A549 (cell line): ENCODE measurements around the gene NLK. TPM values are rescaled to one million over a fixed set of nuclear protein-coding genes. Genes with fewer than 3 reads are reported as not detected.
"Not testable (repeated sequence)": the region's sequence is repeated elsewhere in the genome, so short reads cannot be mapped to it uniquely, and the experiment has no call there.

Experiments used
- ATAC-seq, 2 experiments: fragments of 200-7000 bp in 1 of 2; fragments of >200 bp in 1 of 2; cut with Nextera tagmentation in 1 of 2; cut with Tn5 transposase in 1 of 2; 3 replicates each; pipeline versions ENCODE4 v1.8.0 to v1.9.1; 2018 to 2020; ENCODE audit warnings: mild to moderate bottlenecking in 1 of 2, moderate library complexity in 1 of 2
- CTCF ChIA-PET: fragments of 300-600 bp; sonication (Branson Sonifier 250); formaldehyde crosslinking; extraction: SDS; loops from one replicate; lab custom pipeline; 2021; ENCODE audit warnings: antibody characterized with exemption, inconsistent platforms; lab: Yijun Ruan, JAX
- POLR2A ChIA-PET: fragments of 350-600 bp; formaldehyde crosslinking; extraction: SDS; loops from one replicate; lab custom pipeline; 2021; ENCODE audit warnings: antibody characterized with exemption, inconsistent platforms; lab: Yijun Ruan, JAX
- DNase-seq, 2 experiments: peaks; one replicate each; pipeline versions ENCODE4 v3.0.0 to v3.0.0-alpha.2; 2011 to 2016; ENCODE audit warnings: low read depth in 1 of 2, low spot score in 1 of 2
- FAIRE-seq: peaks from 2 replicates; lab custom pipeline; 2011; peaks lifted over from hg19 to GRCh38; lab: Jason Lieb, UNC
- H3K27ac ChIP-seq, 2 experiments: fragments of >200 bp; sonication (Bioruptor Twin); formaldehyde crosslinking; 3 replicates each; pipeline ENCODE4 v1.5.1; 2016 to 2017
- H3K4me1 ChIP-seq: fragments of >200 bp; sonication (Bioruptor Twin); formaldehyde crosslinking; 3 replicates; pipeline ENCODE4 v1.6.1; 2016
- H3K4me2 ChIP-seq: fragments of >200 bp; sonication (Bioruptor Twin); formaldehyde crosslinking; 3 replicates; pipeline ENCODE4 v1.6.1; 2016
- H3K4me3 ChIP-seq: fragments of >200 bp; sonication (Bioruptor Twin); formaldehyde crosslinking; 3 replicates; pipeline ENCODE4 v1.5.1; 2016
- H3K9me3 ChIP-seq: fragments of >200 bp; sonication (Bioruptor Twin); formaldehyde crosslinking; 3 replicates; pipeline ENCODE4 v1.6.1; 2016
- BHLHE40 ChIP-seq: IDR thresholded peaks from 2 replicates; pipeline ENCODE4 v1.6.1; 2012; ENCODE audit warnings: low read depth, low read length, inconsistent platforms
- CBX2 ChIP-seq: fragments of 200-600 bp; sonication (generic); IDR thresholded peaks from 2 replicates; pipeline ENCODE4 v1.6.1; 2016; ENCODE audit warnings: low read depth, mild to moderate bottlenecking, borderline replicate concordance
- CBX8 ChIP-seq: fragments of 200-600 bp; sonication (generic); IDR thresholded peaks from 2 replicates; pipeline ENCODE4 v1.6.1; 2016
- CHD4 ChIP-seq: fragments of 200-600 bp; sonication (generic); IDR thresholded peaks from 2 replicates; pipeline ENCODE4 v1.6.1; 2016; ENCODE audit warnings: antibody characterized with exemption, mild to moderate bottlenecking, borderline replicate concordance
- EHF ChIP-seq: fragments of 250-450 bp; sonication (Bioruptor Pico); IDR thresholded peaks from 2 replicates; pipeline ENCODE4 v1.5.0; 2020; ENCODE audit warnings: mild to moderate bottlenecking
- EHMT2 ChIP-seq: fragments of 200-600 bp; sonication (generic); IDR thresholded peaks from 2 replicates; pipeline ENCODE4 v1.6.1; 2016; ENCODE audit warnings: antibody characterized with exemption, low read depth, mild to moderate bottlenecking, moderate library complexity
- FOSL2 ChIP-seq, 2 experiments: fragments of 450-650 bp in 1 of 2; fragments of >200 bp in 1 of 2; sonication (Bioruptor Twin) in 1 of 2; formaldehyde crosslinking; IDR thresholded peaks; 2 replicates each; pipeline versions ENCODE4 v1.5.0 to v1.6.1; 2016 to 2020; ENCODE audit warnings: mild to moderate bottlenecking in 1 of 2, moderate library complexity in 1 of 2
- FOXS1 ChIP-seq: fragments of 250-450 bp; sonication (Bioruptor Pico); IDR thresholded peaks from 2 replicates; pipeline ENCODE4 v1.5.0; 2020; ENCODE audit warnings: mild to moderate bottlenecking, moderate library complexity
- HDAC2 ChIP-seq: fragments of 200-600 bp; sonication (generic); IDR thresholded peaks from 2 replicates; pipeline ENCODE4 v1.6.1; 2016
- HOXB13 ChIP-seq: fragments of 250-450 bp; sonication (Bioruptor Pico); IDR thresholded peaks from 2 replicates; pipeline ENCODE4 v1.5.0; 2020; ENCODE audit warnings: low read depth, mild to moderate bottlenecking, moderate library complexity
- HOXB5 ChIP-seq: fragments of 250-450 bp; sonication (Bioruptor Pico); IDR thresholded peaks from 2 replicates; pipeline ENCODE4 v1.5.0; 2020; ENCODE audit warnings: mild to moderate bottlenecking, moderate library complexity
- JUNB ChIP-seq: fragments of >200 bp; sonication (Bioruptor Twin); formaldehyde crosslinking; IDR thresholded peaks from 2 replicates; pipeline ENCODE4 v1.6.1; 2016
- KDM1A ChIP-seq: fragments of 200-600 bp; sonication (generic); IDR thresholded peaks from 2 replicates; pipeline ENCODE4 v1.6.1; 2016; ENCODE audit warnings: low read depth, mild to moderate bottlenecking
- MAZ ChIP-seq: fragments of 150-350 bp; IDR thresholded peaks from 2 replicates; pipeline ENCODE4 v1.6.1; 2014; ENCODE audit warnings: antibody characterized with exemption, low read depth, low read length, borderline replicate concordance
- NFE2L2 ChIP-seq: fragments of 150-350 bp; conservative IDR thresholded peaks from 2 replicates; pipeline ENCODE4 v1.6.1; 2014; ENCODE audit warnings: low read length
- RNF2 ChIP-seq: fragments of 200-600 bp; sonication (generic); IDR thresholded peaks from 2 replicates; pipeline ENCODE4 v1.6.1; 2016; ENCODE audit warnings: low read depth, mild to moderate bottlenecking, antibody characterized with exemption, moderate library complexity, borderline replicate concordance
- SREBF2 ChIP-seq: fragments of 450-650 bp; IDR thresholded peaks from 2 replicates; pipeline ENCODE4 v1.6.1; 2014; ENCODE audit warnings: mild to moderate bottlenecking, moderate library complexity
- TFCP2L1 ChIP-seq: fragments of 250-450 bp; sonication (Bioruptor Pico); IDR thresholded peaks from 2 replicates; pipeline ENCODE4 v1.5.0; 2021; ENCODE audit warnings: mild to moderate bottlenecking
- TP53 ChIP-seq: fragments of 250-450 bp; sonication (Bioruptor Pico); IDR thresholded peaks from 2 replicates; pipeline ENCODE4 v1.5.0; 2021; ENCODE audit warnings: mild to moderate bottlenecking, moderate library complexity
- ZFP36 ChIP-seq: fragments of 450-650 bp; IDR thresholded peaks from 2 replicates; pipeline ENCODE4 v1.6.1; 2014; ENCODE audit warnings: borderline replicate concordance; ENCODE audit not compliant: partially characterized antibody
- WGBS: methylation state at CpG from one replicate; pipeline ENCODE4 v1.1.6; 2017; ENCODE audit errors: missing lambda C conversion rate; 5-methylcytosine and 5-hydroxymethylcytosine counted together
- polyA plus RNA-seq, 4 experiments: library from polyadenylated mRNA; depleted of rRNA in 3 of 4; stranded (reverse); fragments of >200 nt; fragmentation: RNase III in 1 of 4; extraction: RNeasy Plus Mini Kit Qiagen cat#74134 plus additional on column Dnase treatment in 1 of 4; gene quantifications; 2 replicates in 3 of 4; 3 replicates in 1 of 4; pipeline ENCODE4 v1.2.3, GENCODE V29; 2011 to 2017
- TF ChIP-seq, protein P1 (sequence below): IDR thresholded peaks from 2 replicates; pipeline ENCODE4 v1.6.1; 2012; ENCODE audit warnings: low read depth, borderline replicate concordance
- TF ChIP-seq, protein P2 (sequence below): IDR thresholded peaks from 2 replicates; pipeline ENCODE4 v1.6.1; 2012
- TF ChIP-seq, protein P3 (sequence below): IDR thresholded peaks from 2 replicates; pipeline ENCODE4 v1.6.1; 2012
- TF ChIP-seq, protein P4 (sequence below): fragments of 200-600 bp; sonication (generic); IDR thresholded peaks from 2 replicates; pipeline ENCODE4 v1.6.1; 2016; ENCODE audit warnings: antibody characterized with exemption, mild to moderate bottlenecking, moderate library complexity
- TF ChIP-seq, protein P5 (sequence below): fragments of 450-650 bp; IDR thresholded peaks from 2 replicates; pipeline ENCODE4 v1.6.1; 2014; ENCODE audit warnings: antibody characterized with exemption

Gene NLK
- polyA plus RNA-seq, 2 of the 4 experiments (the other 2 are of a cell fraction), result 11.8 to 26.5 TPM

DNA sequence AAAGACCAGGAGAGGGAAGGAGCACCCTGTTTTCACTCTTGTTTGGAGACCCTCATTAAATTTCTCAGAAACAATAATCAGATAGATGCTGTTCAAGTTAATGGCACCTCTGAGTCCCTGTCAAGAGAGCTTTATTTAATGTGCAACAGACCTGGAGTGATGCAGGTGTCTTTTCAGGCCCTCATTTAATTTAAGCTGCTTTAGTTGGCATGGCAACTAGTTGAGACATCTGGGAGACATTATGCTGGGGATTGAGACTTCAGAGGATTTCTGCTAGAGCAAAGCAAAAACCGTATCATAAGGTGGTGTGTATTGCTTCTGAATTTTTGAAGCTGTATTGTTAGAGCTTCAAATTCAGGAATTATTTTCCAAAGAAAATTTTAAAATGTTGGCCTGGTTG is 108.5 kb downstream of the NLK start:
- no peak for ATAC-seq
- Histone ChIP-seq H3K4me2 (no peak overlapping the region), H3K4me3 (no peak overlapping the region), H3K4me1 (peaks cover 8% of the 10 kb centered on the region)
- POLR2A ChIA-PET, result no interaction called here
- 93% methylated on average over 1 of the region's 1 CpG for WGBS
- no peak for TF ChIP-seq NFE2L2
- TF ChIP-seq, protein P1, sequence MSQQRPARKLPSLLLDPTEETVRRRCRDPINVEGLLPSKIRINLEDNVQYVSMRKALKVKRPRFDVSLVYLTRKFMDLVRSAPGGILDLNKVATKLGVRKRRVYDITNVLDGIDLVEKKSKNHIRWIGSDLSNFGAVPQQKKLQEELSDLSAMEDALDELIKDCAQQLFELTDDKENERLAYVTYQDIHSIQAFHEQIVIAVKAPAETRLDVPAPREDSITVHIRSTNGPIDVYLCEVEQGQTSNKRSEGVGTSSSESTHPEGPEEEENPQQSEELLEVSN, result no peak
- TF ChIP-seq RNF2, result no peak
- no peak for TF ChIP-seq TP53 (CRISPR knock-in tag)
- TF ChIP-seq, protein P2, sequence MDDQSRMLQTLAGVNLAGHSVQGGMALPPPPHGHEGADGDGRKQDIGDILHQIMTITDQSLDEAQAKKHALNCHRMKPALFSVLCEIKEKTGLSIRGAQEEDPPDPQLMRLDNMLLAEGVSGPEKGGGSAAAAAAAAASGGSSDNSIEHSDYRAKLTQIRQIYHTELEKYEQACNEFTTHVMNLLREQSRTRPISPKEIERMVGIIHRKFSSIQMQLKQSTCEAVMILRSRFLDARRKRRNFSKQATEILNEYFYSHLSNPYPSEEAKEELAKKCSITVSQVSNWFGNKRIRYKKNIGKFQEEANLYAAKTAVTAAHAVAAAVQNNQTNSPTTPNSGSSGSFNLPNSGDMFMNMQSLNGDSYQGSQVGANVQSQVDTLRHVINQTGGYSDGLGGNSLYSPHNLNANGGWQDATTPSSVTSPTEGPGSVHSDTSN, result no peak
- TF ChIP-seq MAZ, result no peak
- TF ChIP-seq, protein P3, sequence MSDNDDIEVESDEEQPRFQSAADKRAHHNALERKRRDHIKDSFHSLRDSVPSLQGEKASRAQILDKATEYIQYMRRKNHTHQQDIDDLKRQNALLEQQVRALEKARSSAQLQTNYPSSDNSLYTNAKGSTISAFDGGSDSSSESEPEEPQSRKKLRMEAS, result no peak
- no peak for TF ChIP-seq HDAC2
- TF ChIP-seq SREBF2, result no peak
- no peak for TF ChIP-seq CBX8
- no peak for TF ChIP-seq FOSL2 (IDR thresholded peaks at IDR 0.05)
- no peak for TF ChIP-seq FOSL2 (CRISPR knock-in tag; IDR thresholded peaks at IDR 0.05)
- no peak for TF ChIP-seq ZFP36
- no peak for TF ChIP-seq JUNB
- TF ChIP-seq, protein P4, sequence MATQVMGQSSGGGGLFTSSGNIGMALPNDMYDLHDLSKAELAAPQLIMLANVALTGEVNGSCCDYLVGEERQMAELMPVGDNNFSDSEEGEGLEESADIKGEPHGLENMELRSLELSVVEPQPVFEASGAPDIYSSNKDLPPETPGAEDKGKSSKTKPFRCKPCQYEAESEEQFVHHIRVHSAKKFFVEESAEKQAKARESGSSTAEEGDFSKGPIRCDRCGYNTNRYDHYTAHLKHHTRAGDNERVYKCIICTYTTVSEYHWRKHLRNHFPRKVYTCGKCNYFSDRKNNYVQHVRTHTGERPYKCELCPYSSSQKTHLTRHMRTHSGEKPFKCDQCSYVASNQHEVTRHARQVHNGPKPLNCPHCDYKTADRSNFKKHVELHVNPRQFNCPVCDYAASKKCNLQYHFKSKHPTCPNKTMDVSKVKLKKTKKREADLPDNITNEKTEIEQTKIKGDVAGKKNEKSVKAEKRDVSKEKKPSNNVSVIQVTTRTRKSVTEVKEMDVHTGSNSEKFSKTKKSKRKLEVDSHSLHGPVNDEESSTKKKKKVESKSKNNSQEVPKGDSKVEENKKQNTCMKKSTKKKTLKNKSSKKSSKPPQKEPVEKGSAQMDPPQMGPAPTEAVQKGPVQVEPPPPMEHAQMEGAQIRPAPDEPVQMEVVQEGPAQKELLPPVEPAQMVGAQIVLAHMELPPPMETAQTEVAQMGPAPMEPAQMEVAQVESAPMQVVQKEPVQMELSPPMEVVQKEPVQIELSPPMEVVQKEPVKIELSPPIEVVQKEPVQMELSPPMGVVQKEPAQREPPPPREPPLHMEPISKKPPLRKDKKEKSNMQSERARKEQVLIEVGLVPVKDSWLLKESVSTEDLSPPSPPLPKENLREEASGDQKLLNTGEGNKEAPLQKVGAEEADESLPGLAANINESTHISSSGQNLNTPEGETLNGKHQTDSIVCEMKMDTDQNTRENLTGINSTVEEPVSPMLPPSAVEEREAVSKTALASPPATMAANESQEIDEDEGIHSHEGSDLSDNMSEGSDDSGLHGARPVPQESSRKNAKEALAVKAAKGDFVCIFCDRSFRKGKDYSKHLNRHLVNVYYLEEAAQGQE, result no peak
- TF ChIP-seq FOXS1 (CRISPR knock-in tag), result no peak
- TF ChIP-seq EHMT2, result no peak
- TF ChIP-seq, all 56 proteins: peak for 0
- CTCF ChIA-PET, result interaction anchor here (0.9 to 1.5 kb wide), 3 partner anchors 10 to 271 kb away, joined by 3 read pairs; no protein-coding TSS in a partner anchor
- FAIRE-seq (no peak), DNase-seq (no peak)
- Histone ChIP-seq H3K27ac (no peak overlapping the region), H3K9me3 (no peaks in the 10 kb centered on the region)

DNA sequence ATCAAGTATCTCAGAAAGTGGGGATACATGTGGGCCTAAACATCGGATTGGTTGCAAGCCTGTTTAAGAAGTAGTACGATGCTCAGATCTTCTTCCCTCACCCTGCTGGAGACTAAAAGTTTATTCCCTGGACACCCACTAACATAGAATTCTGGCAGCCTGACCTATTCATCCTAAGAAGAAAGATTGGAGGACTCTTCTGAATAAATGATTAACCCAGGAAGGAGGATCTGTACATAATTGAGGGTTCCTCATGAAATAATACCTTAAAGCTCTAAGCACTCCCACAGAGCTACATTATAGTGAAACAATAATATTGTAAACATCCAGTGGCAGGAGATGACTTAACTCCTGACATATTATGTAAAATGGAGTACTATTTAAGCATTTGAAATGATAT is 111.7 kb downstream of the NLK start:
- 75% methylated on average over 2 of the region's 2 CpGs for WGBS
- Histone ChIP-seq H3K4me2 (peak overlapping the region; percentile 19; the same call in 2 of the 3 replicates), H3K4me3 (no peak overlapping the region), H3K27ac (no peak overlapping the region), H3K4me1 (peaks cover 8% of the 10 kb centered on the region), H3K9me3 (no peaks in the 10 kb centered on the region)
- POLR2A ChIA-PET, result no interaction called here
- FAIRE-seq (no peak), ATAC-seq (peak; percentile 30 to 36; a peak in 2 of 6 replicates), DNase-seq (peak in 1 of 2 experiments; percentile 19)
- no peak for TF ChIP-seq HOXB5
- TF ChIP-seq CHD4, result no peak
- TF ChIP-seq EHF (CRISPR knock-in tag), result no peak
- no peak for TF ChIP-seq TFCP2L1 (CRISPR knock-in tag)
- TF ChIP-seq HOXB13 (CRISPR knock-in tag), result no peak
- TF ChIP-seq, protein P1, result no peak
- TF ChIP-seq KDM1A, result no peak
- TF ChIP-seq CBX2, result no peak
- TF ChIP-seq NFE2L2, result no peak
- no peak for TF ChIP-seq BHLHE40
- no peak for TF ChIP-seq HDAC2
- TF ChIP-seq, protein P5, sequence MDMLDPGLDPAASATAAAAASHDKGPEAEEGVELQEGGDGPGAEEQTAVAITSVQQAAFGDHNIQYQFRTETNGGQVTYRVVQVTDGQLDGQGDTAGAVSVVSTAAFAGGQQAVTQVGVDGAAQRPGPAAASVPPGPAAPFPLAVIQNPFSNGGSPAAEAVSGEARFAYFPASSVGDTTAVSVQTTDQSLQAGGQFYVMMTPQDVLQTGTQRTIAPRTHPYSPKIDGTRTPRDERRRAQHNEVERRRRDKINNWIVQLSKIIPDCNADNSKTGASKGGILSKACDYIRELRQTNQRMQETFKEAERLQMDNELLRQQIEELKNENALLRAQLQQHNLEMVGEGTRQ, result no peak
- CTCF ChIA-PET, result interaction anchor here (0.7 kb wide), 1 partner anchor 43 kb away, joined by 3 read pairs; no protein-coding TSS in a partner anchor

DNA sequence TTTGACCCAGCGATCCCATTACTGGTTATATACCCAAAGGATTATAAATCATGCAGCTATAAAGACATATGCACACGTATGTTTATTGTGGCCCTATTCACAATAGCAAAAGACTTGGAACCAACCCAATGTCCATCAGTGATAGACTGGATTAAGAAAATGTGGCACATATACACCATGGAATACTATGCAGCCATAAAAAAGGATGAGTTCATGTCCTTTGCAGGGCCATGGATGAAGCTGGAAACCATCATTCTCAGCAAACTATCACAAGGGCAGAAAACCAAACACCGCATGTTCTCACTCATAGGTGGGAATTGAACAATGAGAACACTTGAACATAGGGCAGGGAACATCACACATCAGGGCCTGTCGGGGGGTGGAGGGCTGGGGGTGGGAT is 112.9 kb downstream of the NLK start:
- ATAC-seq, DNase-seq: not testable (repeated sequence)
- 92% methylated on average over 4 of the region's 4 CpGs for WGBS

More for the DNA sequence above, 112.9 kb downstream of the NLK start:
- H3K9me3 ChIP-seq, POLR2A ChIA-PET, H3K4me3 ChIP-seq, CTCF ChIA-PET, H3K27ac ChIP-seq, H3K4me1 ChIP-seq, FAIRE-seq, H3K4me2 ChIP-seq: not testable (repeated sequence)
